CD4-positive, alpha-beta memory T cell (primary cell): ENCODE measurements around the gene ZNF236. TPM values are rescaled to one million over a fixed set of nuclear protein-coding genes. Genes with fewer than 3 reads are reported as not detected.

ENCODE experiments used
- CTCF ChIA-PET: fragments of 350-600 bp; sonication (Branson Sonifier 250); formaldehyde crosslinking; loops from one replicate; lab custom pipeline; 2021; ENCODE audit warnings: inconsistent platforms; ENCODE audit not compliant: partially characterized antibody; lab: Charles Lee
- POLR2A ChIA-PET: fragments of 350-600 bp; sonication (Branson Sonifier 250); formaldehyde crosslinking; loops from one replicate; lab custom pipeline; 2021; ENCODE audit not compliant: partially characterized antibody; lab: Charles Lee
- DNase-seq, 5 donors: peaks; one replicate each; pipeline versions ENCODE4 v3.0.0 to v3.0.0-alpha.2; 2020 to 2022; ENCODE audit warnings: mixed read lengths in 1 of 5
- H3K27ac ChIP-seq: one replicate; pipeline ENCODE4 v1.7.0; 2013; ENCODE audit warnings: low read depth, low read length
- H3K27me3 ChIP-seq: 2 replicates; pipeline ENCODE4 v1.7.0; 2013; ENCODE audit warnings: mild to moderate bottlenecking, low read length, moderate library complexity; ENCODE audit not compliant: insufficient read depth
- H3K36me3 ChIP-seq: 2 replicates; pipeline ENCODE4 v1.7.0; 2013; ENCODE audit warnings: mild to moderate bottlenecking, low read length, moderate library complexity; ENCODE audit not compliant: insufficient read depth
- H3K4me1 ChIP-seq: 2 replicates; pipeline ENCODE4 v1.7.0; 2013; ENCODE audit warnings: mild to moderate bottlenecking, low read length, moderate library complexity; ENCODE audit not compliant: insufficient read depth
- H3K4me3 ChIP-seq, 2 donors: one replicate each; pipeline ENCODE4 v1.7.0; 2013; ENCODE audit warnings: low read length in 2 of 2, mild to moderate bottlenecking in 1 of 2
- H3K9me3 ChIP-seq, 2 donors: one replicate each; pipeline ENCODE4 v1.7.0; 2013; ENCODE audit warnings: low read length in 2 of 2, control low read depth in 1 of 2; ENCODE audit not compliant: control insufficient read depth in 1 of 2
- H3K27ac Mint-ChIP-seq, 7 donors: one replicate each; pipeline ENCODE4 v1.8.0; 2020 to 2021; ENCODE audit warnings: mixed read lengths in 7 of 7, mild to moderate bottlenecking in 6 of 7, inconsistent platforms in 3 of 7, moderate library complexity in 3 of 7
- H3K27me3 Mint-ChIP-seq, 2 donors: one replicate each; pipeline ENCODE4 v1.8.0; 2020 to 2021; ENCODE audit warnings: mixed read lengths in 2 of 2
- H3K36me3 Mint-ChIP-seq, 2 donors: one replicate each; pipeline ENCODE4 v1.8.0; 2020 to 2021; ENCODE audit warnings: mixed read lengths in 2 of 2, inconsistent platforms in 1 of 2, mild to moderate bottlenecking in 1 of 2
- H3K4me1 Mint-ChIP-seq, 4 donors: one replicate each; pipeline ENCODE4 v1.8.0; 2020 to 2021; ENCODE audit warnings: mixed read lengths in 4 of 4, mild to moderate bottlenecking in 1 of 4
- H3K4me3 Mint-ChIP-seq, 8 donors: one replicate each; pipeline ENCODE4 v1.8.0; 2020 to 2021; ENCODE audit warnings: mixed read lengths in 8 of 8, mild to moderate bottlenecking in 7 of 8, moderate library complexity in 6 of 8, inconsistent platforms in 3 of 8
- H3K9me3 Mint-ChIP-seq, 8 donors: one replicate each; pipeline ENCODE4 v1.8.0; 2020 to 2021; ENCODE audit warnings: mixed read lengths in 8 of 8, mild to moderate bottlenecking in 5 of 8, inconsistent platforms in 3 of 8, moderate library complexity in 1 of 8
- intact Hi-C: fragments of 100-400 bp; cut with micrococcal nuclease; formaldehyde crosslinking; loops from one replicate; pipeline ENCODE4 v1.15.1; 2023
- polyA plus RNA-seq, 2 donors: library from polyadenylated mRNA; unstranded; fragments of 300-500 nt; fragmentation: Illumina TruSeq; gene quantifications; one replicate each; pipeline ENCODE4 v1.2.3, GENCODE V29; 2021
- total RNA-seq, 2 experiments: library from RNA; stranded (reverse); gene quantifications; one replicate each; pipeline ENCODE4 v1.2.3, GENCODE V29; 2021

Gene ZNF236
- total and polyA plus RNA-seq, 4 experiments from 2014 or later = 2.0 to 29.1 (median 18.8) TPM

GRCh38 chr18:77005651-77006195 is 183.4 kb downstream of the ZNF236 start:
- peaks cover 16 to 55% (median 33%) of the 10 kb centered on the region in 4 donors for H3K4me1 Mint-ChIP-seq
- Histone ChIP-seq H3K27me3 (no peaks in the 10 kb centered on the region), H3K4me1 (peaks cover 16% of the 10 kb centered on the region), H3K36me3 (peaks cover 4% of the 10 kb centered on the region), H3K27ac (no peak overlapping the region), H3K4me3 (no peak overlapping the region), H3K9me3 (no peaks in the 10 kb centered on the region)
- ChIA-PET CTCF (interaction anchor here (0.9 to 9.9 kb wide), 5 partner anchors 22 to 205 kb away, joined by 3 to 141 read pairs (median 16); no protein-coding TSS in a partner anchor), POLR2A (interaction anchor here (0.8 to 1.9 kb wide), 6 partner anchors 22 to 126 kb away, joined by 3 to 6 read pairs (median 3); no protein-coding TSS in a partner anchor)
- peaks cover 8 to 22% of the 10 kb centered on the region in 2 donors for H3K36me3 Mint-ChIP-seq
- no peaks in the 10 kb centered on the region for H3K27me3 Mint-ChIP-seq
- intact Hi-C loops = loop anchor here (10.0 kb wide), 1 partner anchor 459 kb away; no protein-coding TSS in a partner anchor
- H3K27ac Mint-ChIP-seq = peak overlapping the region in 5 of 7 donors; percentile 35 to 83 (median 60)
- H3K9me3 Mint-ChIP-seq = peaks cover 0 to 3% (median 0%) of the 10 kb centered on the region in 8 donors
- peak overlapping the region in 3 of 8 donors; percentile 21 to 77 (median 66) for H3K4me3 Mint-ChIP-seq
- DNase-seq = no peak

GRCh38 chr18:77006305-77007175 is 184.2 kb downstream of the ZNF236 start:
- peaks cover 23 to 57% (median 34%) of the 10 kb centered on the region in 4 donors for H3K4me1 Mint-ChIP-seq
- ChIA-PET CTCF (interaction anchor here (0.6 to 9.9 kb wide), 5 partner anchors 23 to 794 kb away, joined by 3 to 141 read pairs (median 16); no protein-coding TSS in a partner anchor), POLR2A (interaction anchor here (0.8 to 1.4 kb wide), 2 partner anchors 48 to 126 kb away, joined by 3 to 4 read pairs; no protein-coding TSS in a partner anchor)
- no peaks in the 10 kb centered on the region for H3K27me3 ChIP-seq
- H3K9me3 Mint-ChIP-seq = peaks cover 0 to 3% (median 0%) of the 10 kb centered on the region in 8 donors
- peaks cover 16% of the 10 kb centered on the region for H3K4me1 ChIP-seq
- H3K27ac Mint-ChIP-seq = peak overlapping the region in 4 of 7 donors; percentile 42 to 71 (median 53)
- intact Hi-C loops = loop anchor here (10.0 kb wide), 1 partner anchor 458 kb away; no protein-coding TSS in a partner anchor
- H3K9me3 ChIP-seq = no peaks in the 10 kb centered on the region
- H3K27ac ChIP-seq = no peak overlapping the region
- DNase-seq = no peak
- H3K27me3 Mint-ChIP-seq = no peaks in the 10 kb centered on the region
- H3K36me3 ChIP-seq = peaks cover 12% of the 10 kb centered on the region
- peaks cover 12 to 29% of the 10 kb centered on the region in 2 donors for H3K36me3 Mint-ChIP-seq
- no peak overlapping the region for H3K4me3 Mint-ChIP-seq
- H3K4me3 ChIP-seq = no peak overlapping the region

DNA sequence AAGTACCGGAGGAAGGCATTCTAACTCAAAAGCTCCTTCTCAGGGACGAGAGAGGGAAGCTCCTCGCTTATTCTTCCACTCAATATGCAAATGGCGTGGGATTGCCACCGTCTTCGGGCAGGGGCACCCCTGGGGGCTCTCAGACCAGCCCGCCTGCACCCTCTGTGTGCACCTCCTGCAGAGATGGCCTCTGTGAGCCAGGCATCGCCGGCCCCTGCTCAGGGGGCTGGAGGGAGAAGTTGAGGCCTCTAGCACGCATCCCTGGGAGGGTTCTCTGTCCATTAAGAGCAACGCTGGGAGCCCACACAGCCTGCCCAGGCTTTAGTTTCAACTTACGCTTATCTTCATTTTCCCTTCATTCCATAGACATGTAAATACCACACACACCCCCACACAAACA is 184.9 kb downstream of the ZNF236 start:
- Mint-ChIP-seq H3K9me3 (peaks cover 0 to 3% (median 0%) of the 10 kb centered on the region in 8 donors), H3K4me3 (no peak overlapping the region), H3K27ac (peak overlapping the region in 5 of 7 donors; percentile 19 to 90 (median 42)), H3K27me3 (no peaks in the 10 kb centered on the region), H3K4me1 (peaks cover 25 to 57% (median 40%) of the 10 kb centered on the region in 4 donors), H3K36me3 (peaks cover 17 to 36% of the 10 kb centered on the region in 2 donors)
- no peak overlapping the region for H3K4me3 ChIP-seq
- H3K36me3 ChIP-seq = peaks cover 12% of the 10 kb centered on the region
- no peak for DNase-seq
- intact Hi-C loops = loop anchor here (10.0 kb wide), 1 partner anchor 458 kb away; no protein-coding TSS in a partner anchor
- ChIA-PET CTCF (interaction anchor here (0.6 to 9.9 kb wide), 5 partner anchors 24 to 794 kb away, joined by 3 to 141 read pairs (median 16); no protein-coding TSS in a partner anchor), POLR2A (interaction anchor here (1.4 kb wide), 1 partner anchor 47 kb away, joined by 4 read pairs; no protein-coding TSS in a partner anchor)
- peaks cover 16% of the 10 kb centered on the region for H3K4me1 ChIP-seq
- no peaks in the 10 kb centered on the region for H3K27me3 ChIP-seq
- no peaks in the 10 kb centered on the region for H3K9me3 ChIP-seq
- no peak overlapping the region for H3K27ac ChIP-seq

GRCh38 chr18:77008006-77008405 is 185.6 kb downstream of the ZNF236 start:
- Mint-ChIP-seq H3K4me3 (no peak overlapping the region), H3K27me3 (no peaks in the 10 kb centered on the region), H3K36me3 (peaks cover 21 to 43% of the 10 kb centered on the region in 2 donors), H3K27ac (peak overlapping the region in 1 of 7 donors; percentile 65), H3K9me3 (peaks cover 0 to 3% (median 0%) of the 10 kb centered on the region in 8 donors), H3K4me1 (peaks cover 25 to 62% (median 42%) of the 10 kb centered on the region in 4 donors)
- Histone ChIP-seq H3K36me3 (peaks cover 12% of the 10 kb centered on the region), H3K27ac (no peak overlapping the region), H3K27me3 (no peaks in the 10 kb centered on the region), H3K9me3 (no peaks in the 10 kb centered on the region), H3K4me3 (no peak overlapping the region), H3K4me1 (peaks cover 16% of the 10 kb centered on the region)
- ChIA-PET CTCF (interaction anchor here (9.9 kb wide), 1 partner anchor 43 kb away, joined by 141 read pairs; no protein-coding TSS in a partner anchor), POLR2A (no interaction called here)
- intact Hi-C loops = loop anchor here (10.0 kb wide), 1 partner anchor 457 kb away; no protein-coding TSS in a partner anchor
- no peak for DNase-seq

DNA sequence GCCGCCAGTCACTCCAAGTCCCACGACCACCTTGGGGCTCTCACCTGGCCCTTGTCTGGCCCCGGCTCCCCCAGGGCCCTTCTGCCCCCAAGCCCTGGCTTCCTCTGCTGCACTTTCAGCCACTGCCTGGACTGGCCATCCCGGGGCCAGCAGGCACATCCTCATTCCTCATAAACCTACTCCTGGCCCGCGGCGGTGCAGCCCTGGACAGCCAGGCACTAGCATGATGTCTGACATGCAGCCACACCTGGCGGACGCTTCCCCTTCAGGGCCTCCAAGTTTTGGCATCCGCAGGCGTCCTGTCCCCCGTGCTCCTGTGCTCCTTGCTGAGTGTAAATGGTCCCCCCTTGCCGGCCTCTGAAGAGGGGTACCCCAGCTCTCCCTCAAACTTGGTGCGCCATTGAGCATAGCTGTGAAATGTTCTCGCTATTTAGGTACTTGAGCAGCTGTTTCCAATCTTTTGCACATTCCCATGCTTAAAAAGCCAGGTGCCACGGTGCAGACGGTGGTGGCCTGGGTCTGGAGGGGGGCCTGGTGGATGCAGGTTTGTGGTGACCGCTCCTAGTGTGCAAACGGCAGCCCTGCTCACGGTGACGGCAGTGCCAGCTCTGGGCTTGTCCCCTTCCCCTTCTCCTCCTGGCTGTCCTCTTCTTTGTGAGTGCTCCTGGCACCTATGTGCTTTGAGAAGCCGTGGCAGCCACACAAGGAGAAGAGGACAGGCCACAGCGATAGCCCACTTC is 186.4 kb downstream of the ZNF236 start:
- intact Hi-C loops = loop anchor here (10.0 kb wide), 1 partner anchor 456 kb away; no protein-coding TSS in a partner anchor
- Mint-ChIP-seq H3K9me3 (peaks cover 0 to 3% (median 0%) of the 10 kb centered on the region in 8 donors), H3K27ac (peak overlapping the region in 2 of 7 donors; percentile 65 to 78), H3K27me3 (no peaks in the 10 kb centered on the region), H3K4me1 (peaks cover 28 to 67% (median 47%) of the 10 kb centered on the region in 4 donors), H3K4me3 (peak overlapping the region in 1 of 8 donors; percentile 29), H3K36me3 (peaks cover 25 to 49% of the 10 kb centered on the region in 2 donors)
- Histone ChIP-seq H3K4me3 (no peak overlapping the region), H3K27me3 (no peaks in the 10 kb centered on the region), H3K27ac (no peak overlapping the region), H3K36me3 (peaks cover 12% of the 10 kb centered on the region), H3K9me3 (no peaks in the 10 kb centered on the region), H3K4me1 (peaks cover 16% of the 10 kb centered on the region)
- ChIA-PET CTCF (interaction anchor here (1.2 to 2.3 kb wide), 2 partner anchors 9 to 54 kb away, joined by 4 to 7 read pairs; no protein-coding TSS in a partner anchor), POLR2A (no interaction called here)
- DNase-seq = no peak

DNA sequence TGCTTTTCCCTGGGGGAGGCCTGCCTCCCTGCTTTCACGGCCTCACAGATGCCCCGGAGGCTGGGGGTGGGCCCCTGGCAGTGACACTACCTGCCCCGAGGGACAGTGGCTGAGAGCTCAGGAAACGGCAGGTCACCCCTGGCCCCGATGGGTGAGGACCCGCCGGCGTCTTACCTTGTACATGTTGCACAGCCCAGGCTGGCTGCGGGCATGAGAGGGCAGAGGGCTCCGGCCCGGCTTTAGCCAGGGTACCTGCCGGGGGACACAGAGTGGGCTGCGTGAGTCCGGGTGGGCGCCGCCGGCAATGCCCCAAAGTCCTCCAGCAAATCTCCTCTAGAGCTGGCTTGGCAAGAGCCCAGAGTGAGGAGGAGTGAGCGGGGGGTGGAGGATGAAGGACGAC is 187.3 kb downstream of the ZNF236 start:
- Histone ChIP-seq H3K4me1 (peaks cover 13% of the 10 kb centered on the region), H3K4me3 (no peak overlapping the region), H3K36me3 (peaks cover 12% of the 10 kb centered on the region), H3K27ac (no peak overlapping the region), H3K9me3 (no peaks in the 10 kb centered on the region), H3K27me3 (no peaks in the 10 kb centered on the region)
- intact Hi-C loops = loop anchor here (10.0 kb wide), 1 partner anchor 455 kb away; no protein-coding TSS in a partner anchor
- no peaks in the 10 kb centered on the region for H3K27me3 Mint-ChIP-seq
- H3K9me3 Mint-ChIP-seq = peaks cover 0 to 3% (median 0%) of the 10 kb centered on the region in 8 donors
- H3K36me3 Mint-ChIP-seq = peaks cover 25 to 57% of the 10 kb centered on the region in 2 donors
- no peak overlapping the region for H3K4me3 Mint-ChIP-seq
- peaks cover 25 to 65% (median 43%) of the 10 kb centered on the region in 4 donors for H3K4me1 Mint-ChIP-seq
- peak overlapping the region in 1 of 7 donors; percentile 77 for H3K27ac Mint-ChIP-seq
- no peak for DNase-seq
- CTCF ChIA-PET = interaction anchor here (0.7 to 2.3 kb wide), 3 partner anchors 10 to 53 kb away, joined by 3 to 7 read pairs (median 4); no protein-coding TSS in a partner anchor
- POLR2A ChIA-PET = no interaction called here
